HG03196 (cell line): ENCODE results near the gene AMBRA1.

Experiments
- ATAC-seq: cut with Tn5 transposase; IDR thresholded peaks from one replicate; pipeline ENCODE4 v1.9.1; 2021; ENCODE audit not compliant: unreplicated experiment

Gene AMBRA1

GRCh38 chr11:46359953-46360352 is 233.9 kb downstream of the AMBRA1 start:
- no peak for ATAC-seq

DNA sequence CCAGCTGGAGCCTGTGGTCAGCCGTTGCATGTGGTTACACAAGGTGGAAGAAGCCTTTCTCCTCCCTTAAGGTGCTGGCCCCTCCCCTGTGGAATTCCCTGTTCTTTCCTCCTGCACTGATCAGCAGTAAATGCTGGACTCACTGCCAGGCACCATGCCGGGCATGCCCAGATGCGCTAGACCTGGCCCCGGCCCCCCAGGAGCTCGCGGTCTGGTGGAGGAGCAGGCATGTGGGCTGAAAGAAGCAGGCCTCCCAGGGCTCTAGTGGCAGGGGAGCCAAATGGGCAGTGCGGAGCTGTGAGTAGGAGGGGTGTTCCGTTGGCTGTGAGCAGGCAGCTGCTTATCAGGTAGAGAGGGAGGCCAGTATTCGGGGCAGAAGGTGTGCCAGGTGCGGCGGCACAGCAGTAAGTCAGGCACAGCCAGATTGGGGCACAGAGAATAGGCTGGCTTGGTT is 236.3 kb downstream of the AMBRA1 start:
- ATAC-seq: no peak

DNA sequence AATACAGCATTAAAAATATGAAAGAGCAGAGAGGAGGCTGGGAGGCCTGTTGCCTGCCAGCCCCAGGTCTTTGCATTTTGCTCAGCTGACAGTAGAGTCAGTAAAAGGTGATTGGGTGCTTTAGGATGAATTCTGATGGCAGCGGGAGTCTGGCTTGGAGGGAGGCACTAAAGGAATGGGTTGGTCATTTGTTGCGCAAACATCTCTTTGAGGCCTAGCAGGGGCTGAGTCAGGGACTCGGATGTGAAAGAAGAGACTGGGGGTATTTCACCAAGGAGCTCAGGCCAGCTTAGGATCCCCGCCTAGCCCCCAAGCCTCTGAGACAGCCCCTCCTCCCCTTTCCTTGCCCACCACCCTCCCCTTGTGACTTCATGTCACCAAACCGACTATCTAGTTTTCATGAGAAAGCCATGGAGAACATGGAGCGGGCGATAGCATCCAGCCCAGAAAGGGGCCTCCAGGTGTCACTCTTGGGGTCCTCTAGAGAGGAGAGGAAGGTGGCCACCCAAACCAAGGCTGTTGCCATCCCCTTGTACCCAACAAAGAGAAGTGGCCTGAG is 236.8 kb downstream of the AMBRA1 start:
- ATAC-seq: no peak

DNA sequence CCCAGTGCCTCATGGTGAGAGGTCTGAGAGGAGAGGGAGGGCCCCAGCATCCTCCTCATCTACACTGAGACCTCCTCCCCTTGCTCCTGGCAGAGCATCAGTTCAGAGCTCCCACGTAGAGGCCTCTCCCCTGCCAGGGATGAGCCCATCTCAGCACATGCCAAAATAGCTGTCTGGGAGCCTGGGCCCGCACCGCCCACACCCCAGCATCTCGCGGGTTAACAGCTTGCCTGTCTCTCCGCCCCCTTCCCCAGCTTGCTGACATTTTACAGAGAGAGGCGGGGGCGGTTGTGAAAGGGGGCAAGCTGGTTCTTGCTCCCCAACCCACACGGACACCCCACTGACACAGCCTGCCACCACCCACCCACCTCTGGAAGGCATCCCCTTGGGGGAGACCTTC is 240.1 kb downstream of the AMBRA1 start:
- ATAC-seq: no peak

DNA sequence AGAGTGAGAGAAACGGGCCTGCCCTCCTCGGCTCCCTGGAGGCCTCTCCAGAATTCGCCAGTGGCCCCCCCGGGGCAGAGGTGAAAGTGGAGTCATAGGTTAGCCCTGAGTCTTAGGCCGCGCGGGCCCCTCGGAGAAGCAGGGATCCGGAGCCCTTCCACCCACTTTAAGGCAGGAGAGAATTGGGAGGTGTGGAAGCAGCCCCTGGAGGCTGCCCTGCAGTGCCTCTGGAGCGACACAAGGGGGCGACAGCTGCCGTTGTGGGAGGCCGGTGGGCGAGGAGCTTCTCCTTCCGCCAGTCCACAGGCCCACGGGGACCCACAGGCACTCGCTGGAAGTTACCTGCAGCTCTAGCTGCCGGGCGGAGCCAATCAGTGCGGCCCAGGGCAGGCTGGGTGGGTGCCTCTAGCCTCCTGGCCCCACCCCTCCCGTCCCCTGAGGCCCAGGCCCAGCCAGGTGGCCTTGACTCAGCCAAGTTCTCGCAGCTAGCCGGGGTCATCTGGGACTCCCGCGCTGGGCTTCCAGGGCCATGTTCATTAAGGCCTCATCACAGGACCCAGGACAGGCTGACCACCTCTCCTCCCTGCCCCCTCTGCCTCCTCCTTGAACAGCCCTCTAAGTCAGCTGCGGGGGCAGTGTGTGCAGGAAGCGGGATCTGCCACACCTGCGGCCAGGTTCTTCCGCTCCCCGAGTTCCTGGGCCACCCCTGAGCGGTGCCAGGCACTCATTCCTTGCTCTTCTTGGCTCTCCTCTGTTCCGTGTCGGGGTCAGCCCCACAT is 241.6 kb downstream of the AMBRA1 start:
- ATAC-seq: no peak

DNA sequence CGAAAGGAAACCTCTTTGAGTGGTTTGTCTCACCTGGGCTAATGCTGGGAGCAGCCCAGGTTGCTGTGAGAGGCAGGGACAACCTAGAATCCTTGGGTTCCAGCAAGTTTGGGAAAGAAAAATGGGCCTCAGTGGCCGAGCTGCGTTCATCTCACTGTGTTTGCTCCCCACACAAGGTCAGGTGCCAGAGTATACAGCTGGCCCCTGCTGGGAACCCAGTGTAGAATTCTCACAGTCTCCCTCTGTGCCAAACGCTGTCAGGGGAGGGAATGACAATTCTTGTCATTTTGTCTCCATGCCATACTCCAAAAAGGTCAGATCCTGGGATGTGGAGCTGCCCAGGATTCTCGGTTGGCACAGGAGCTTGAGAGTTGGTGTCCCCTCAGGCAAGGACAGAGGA is 242.2 kb downstream of the AMBRA1 start:
- no peak for ATAC-seq

DNA sequence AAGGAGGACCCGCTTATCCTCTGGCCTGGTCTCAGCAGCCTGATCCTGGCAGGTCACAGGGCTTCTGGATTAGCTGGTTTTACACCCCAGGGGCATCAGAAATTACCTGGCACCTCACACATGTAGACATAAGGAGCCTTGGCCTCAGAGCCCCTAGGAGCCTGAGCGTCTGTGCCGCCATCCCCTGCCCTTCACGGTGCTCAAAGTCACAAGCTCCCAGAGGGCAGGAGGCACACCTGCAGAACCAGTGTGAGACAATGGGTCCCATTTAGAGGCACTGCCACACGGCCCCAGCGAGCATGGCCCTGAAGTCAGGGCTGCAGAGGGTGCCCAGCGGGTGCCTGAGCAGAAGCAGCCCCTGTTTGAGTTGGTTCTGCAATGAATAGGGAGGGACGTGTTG is 242.7 kb downstream of the AMBRA1 start:
- ATAC-seq: no peak

DNA sequence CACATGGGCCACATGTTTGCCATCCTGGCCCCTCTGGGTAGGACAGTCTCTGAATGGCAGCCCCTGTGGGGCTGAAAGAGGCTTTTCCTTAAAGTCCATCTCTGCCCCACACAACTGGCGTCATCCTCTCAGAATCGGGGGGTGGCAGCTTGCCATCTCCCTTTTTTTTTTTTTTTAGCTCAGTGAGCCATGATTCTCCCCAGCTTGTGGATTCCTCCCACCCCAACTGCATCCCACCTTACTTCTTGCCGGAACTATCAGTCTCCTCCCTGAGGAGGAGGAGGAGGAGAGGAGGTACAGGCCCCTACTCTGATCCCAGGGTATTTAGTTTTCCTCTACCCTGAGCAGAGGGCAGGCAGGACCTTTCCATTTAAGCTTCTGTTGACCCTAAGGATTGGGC is 243.1 kb downstream of the AMBRA1 start:
- ATAC-seq: no peak

DNA sequence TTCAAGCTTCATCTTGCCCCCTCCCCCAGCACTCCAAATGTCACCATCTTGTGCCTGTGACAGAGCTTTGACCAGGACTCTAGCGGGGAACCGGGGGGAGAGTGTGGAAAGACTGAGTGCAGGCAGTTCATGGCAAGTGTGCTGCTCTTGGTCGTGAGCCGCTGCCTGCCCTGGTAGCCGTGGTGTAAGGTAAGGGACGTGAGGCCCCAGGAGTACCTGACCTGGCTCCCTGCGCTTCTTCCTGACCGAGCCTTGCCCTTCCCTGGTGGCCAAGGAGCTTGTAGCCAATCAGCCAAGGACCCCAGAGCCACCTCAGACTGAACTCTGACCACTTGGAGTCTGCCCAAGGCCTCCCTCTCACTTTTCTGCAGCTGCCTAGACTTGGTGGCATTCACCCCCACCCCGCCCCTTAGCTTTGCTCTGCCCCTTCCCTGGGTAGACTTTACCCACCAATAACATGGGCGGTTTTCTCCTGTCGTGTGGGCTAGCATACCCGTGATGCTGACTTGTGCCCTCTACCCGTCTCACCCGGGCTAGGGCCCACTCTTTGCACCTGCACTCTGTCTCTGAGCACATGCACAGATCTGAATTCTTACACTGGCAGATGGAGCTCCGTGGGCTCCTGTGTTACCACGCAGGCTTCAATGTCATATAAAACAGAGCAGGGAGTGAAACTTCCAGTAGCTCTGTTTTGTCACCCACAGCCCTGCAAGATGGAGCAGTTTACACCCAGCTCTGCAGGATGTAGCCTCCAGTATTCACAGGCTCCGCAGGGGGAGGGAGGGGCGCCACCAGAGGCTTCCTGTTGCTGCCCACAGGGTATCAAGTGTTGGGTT is 245.0 kb downstream of the AMBRA1 start:
- peak; percentile 28 for ATAC-seq

DNA sequence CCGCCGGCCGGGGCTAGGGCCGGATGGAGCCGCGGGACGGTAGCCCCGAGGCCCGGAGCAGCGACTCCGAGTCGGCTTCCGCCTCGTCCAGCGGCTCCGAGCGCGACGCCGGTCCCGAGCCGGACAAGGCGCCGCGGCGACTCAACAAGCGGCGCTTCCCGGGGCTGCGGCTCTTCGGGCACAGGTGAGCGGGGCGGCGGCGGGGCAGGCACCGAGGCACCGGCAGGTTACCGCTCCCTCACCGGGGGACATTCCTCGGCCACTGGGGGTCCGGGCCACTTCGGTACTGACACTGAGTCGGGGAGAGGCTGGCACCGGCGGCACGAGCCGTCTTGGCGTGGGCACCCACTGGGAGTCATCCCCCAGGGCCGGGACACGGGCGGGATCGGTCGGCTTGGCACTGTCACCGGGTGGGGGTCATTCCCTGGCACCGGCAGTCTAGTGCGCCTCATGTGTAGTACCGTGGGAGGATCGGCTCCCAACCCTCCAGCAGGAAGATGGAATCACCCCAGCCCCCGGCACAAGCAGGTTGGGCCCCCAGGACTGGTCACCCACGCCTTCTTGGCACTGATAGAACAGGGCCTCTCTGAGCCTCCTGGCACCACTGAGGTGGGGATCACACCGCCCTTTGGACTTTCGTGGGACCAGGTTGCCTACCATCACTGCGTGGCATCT is 246.0 kb downstream of the AMBRA1 start:
- no peak for ATAC-seq

GRCh38 chr11:46346886-46347636 is 246.8 kb downstream of the AMBRA1 start, which contains the start of gene DGKZ:
TSS of gene DGKZ (plus strand) at chr11:46347463. CDS start at chr11:46347660, 197 bp downstream.
- peak; percentile 59 for ATAC-seq
